ENCODE data around the gene RPS19BP1. TPM values are rescaled to one million over a fixed set of nuclear protein-coding genes. Genes with fewer than 3 reads are reported as not detected.
"Not testable (repeated sequence)": the region's sequence is repeated elsewhere in the genome, so short reads cannot be mapped to it uniquely, and the experiment has no call there.

RPS19BP1 gene
- total RNA-seq, 1 experiment from 2014 or later, result 85.8 TPM

GRCh38 chr22:39524089-39524752, 8.3 kb downstream of the RPS19BP1 start:
- no TSS peak for BruUV-seq (replicated peaks)
- Mint-ChIP-seq H3K4me3 (ENCODE audit: unreplicated experiment) (peak overlapping the region; percentile 37), H3K27ac (ENCODE audit: unreplicated experiment) (peak overlapping the region; percentile 98), H3K4me1 (ENCODE audit: low read depth, unreplicated experiment) (peaks cover 41% of the 10 kb centered on the region), H3K36me3 (ENCODE audit: insufficient read depth, unreplicated experiment) (peaks cover 100% of the 10 kb centered on the region), H3K9me3 (ENCODE audit: unreplicated experiment) (no peaks in the 10 kb centered on the region), H3K27me3 (ENCODE audit: insufficient read depth, unreplicated experiment) (no peaks in the 10 kb centered on the region)
- TF ChIP-seq CTCF (IDR thresholded peaks at IDR 0.05; ENCODE audit: insufficient read depth in 1 of 2, low read depth in 1 of 2, low read length in 1 of 2, severe bottlenecking in 1 of 2, unreplicated experiment in 1 of 2), result no peak
- CTCF ChIA-PET, result interaction anchor here (0.7 to 1.2 kb wide), 2 partner anchors 10 to 175 kb away, joined by 4 to 5 read pairs; no protein-coding TSS in a partner anchor
- no peak overlapping the region for H3K4me3 ChIP-seq (ENCODE audit: low read depth, low read length)
- H3K36me3 ChIP-seq (ENCODE audit: control insufficient read depth, insufficient read depth, low read length), result peaks cover 8% of the 10 kb centered on the region
- DNase-seq, result no peak
- peaks cover 37% of the 10 kb centered on the region for H3K4me1 ChIP-seq
- no peaks in the 10 kb centered on the region for H3K27me3 ChIP-seq (replicated peaks; ENCODE audit: control insufficient read depth, insufficient read depth, low read length)
- intact Hi-C loops (cut with micrococcal nuclease; ENCODE audit: unreplicated experiment), result loop anchor here (10.0 kb wide), 1 partner anchor 179 kb away; the partner anchor contains the start of gene SYNGR1
- POLR2A ChIA-PET, result interaction anchor here (0.6 to 1.4 kb wide), 4 partner anchors 22 to 478 kb away, joined by 3 to 11 read pairs (median 6); partner anchors contain the start of gene MIEF1
- no peaks in the 10 kb centered on the region for H3K9me3 ChIP-seq

- Histone ChIP-seq H3K9me3 (no peaks in the 10 kb centered on the region), H3K4me1 (peaks cover 25% of the 10 kb centered on the region), H3K4me3 (ENCODE audit: low read depth, low read length) (no peak overlapping the region), H3K27me3 (replicated peaks; ENCODE audit: control insufficient read depth, insufficient read depth, low read length) (no peaks in the 10 kb centered on the region), H3K36me3 (ENCODE audit: control insufficient read depth, insufficient read depth, low read length) (peaks cover 5% of the 10 kb centered on the region; the same call in 1 of the 2 replicates)
- peaks cover 33% of the 10 kb centered on the region for H3K4me1 Mint-ChIP-seq (ENCODE audit: low read depth, unreplicated experiment)
- H3K27me3 Mint-ChIP-seq (ENCODE audit: insufficient read depth, unreplicated experiment), result no peaks in the 10 kb centered on the region
- H3K36me3 Mint-ChIP-seq (ENCODE audit: insufficient read depth, unreplicated experiment), result peaks cover 91% of the 10 kb centered on the region
- POLR2A ChIA-PET, result interaction anchor here (0.6 to 1.6 kb wide), 3 partner anchors 21 to 1311 kb away, joined by 3 to 8 read pairs (median 4); partner anchors contain the start of gene MIEF1
- no peak for TF ChIP-seq CTCF (IDR thresholded peaks at IDR 0.05; ENCODE audit: insufficient read depth in 1 of 2, low read depth in 1 of 2, low read length in 1 of 2, severe bottlenecking in 1 of 2, unreplicated experiment in 1 of 2)
- DNase-seq, result no peak
- H3K9me3 Mint-ChIP-seq (ENCODE audit: unreplicated experiment), result no peaks in the 10 kb centered on the region
- BruUV-seq (replicated peaks), result no TSS peak
- intact Hi-C loops (cut with micrococcal nuclease; ENCODE audit: unreplicated experiment), result loop anchor here (10.0 kb wide), 1 partner anchor 178 kb away; the partner anchor contains the start of gene SYNGR1
- CTCF ChIA-PET, result no interaction called here
- H3K4me3 Mint-ChIP-seq (ENCODE audit: unreplicated experiment), result peak overlapping the region; percentile 79
- peak overlapping the region; percentile 98 for H3K27ac Mint-ChIP-seq (ENCODE audit: unreplicated experiment)
Measured at GRCh38 chr22:39522567-39523300, 9.8 kb downstream of the RPS19BP1 start.

GRCh38 chr22:39522091-39522490, 10.5 kb downstream of the RPS19BP1 start:
- H3K9me3 ChIP-seq; H3K9me3 Mint-ChIP-seq (ENCODE audit: unreplicated experiment); DNase-seq; H3K36me3 ChIP-seq (ENCODE audit: control insufficient read depth, insufficient read depth, low read length); CTCF ChIA-PET; H3K27me3 Mint-ChIP-seq (ENCODE audit: insufficient read depth, unreplicated experiment); BruUV-seq (replicated peaks); H3K27me3 ChIP-seq (replicated peaks; ENCODE audit: control insufficient read depth, insufficient read depth, low read length): not testable (repeated sequence)
- H3K4me1 Mint-ChIP-seq (ENCODE audit: low read depth, unreplicated experiment), result peaks cover 29% of the 10 kb centered on the region
- peaks cover 24% of the 10 kb centered on the region for H3K4me1 ChIP-seq
- H3K27ac Mint-ChIP-seq (ENCODE audit: unreplicated experiment), result peak overlapping the region; percentile 98
- POLR2A ChIA-PET, result interaction anchor here (1.6 kb wide), 1 partner anchor 20 kb away, joined by 8 read pairs; the partner anchor contains the start of gene MIEF1
- peaks cover 91% of the 10 kb centered on the region for H3K36me3 Mint-ChIP-seq (ENCODE audit: insufficient read depth, unreplicated experiment)
- intact Hi-C loops (cut with micrococcal nuclease; ENCODE audit: unreplicated experiment), result loop anchor here (10.0 kb wide), 1 partner anchor 177 kb away; the partner anchor contains the start of gene SYNGR1
- peak overlapping the region; percentile 79 for H3K4me3 Mint-ChIP-seq (ENCODE audit: unreplicated experiment)
- H3K4me3 ChIP-seq (ENCODE audit: low read depth, low read length), result peak overlapping the region; percentile 91

GRCh38 chr22:39521106-39521885, 11.3 kb downstream of the RPS19BP1 start:
- DNase-seq; H3K27me3 Mint-ChIP-seq (ENCODE audit: insufficient read depth, unreplicated experiment); H3K9me3 Mint-ChIP-seq (ENCODE audit: unreplicated experiment); H3K27me3 ChIP-seq (replicated peaks; ENCODE audit: control insufficient read depth, insufficient read depth, low read length); CTCF ChIA-PET; H3K36me3 ChIP-seq (ENCODE audit: control insufficient read depth, insufficient read depth, low read length); H3K9me3 ChIP-seq: not testable (repeated sequence)
- Mint-ChIP-seq H3K36me3 (ENCODE audit: insufficient read depth, unreplicated experiment) (peaks cover 90% of the 10 kb centered on the region), H3K4me3 (ENCODE audit: unreplicated experiment) (peak overlapping the region; percentile 79), H3K27ac (ENCODE audit: unreplicated experiment) (peak overlapping the region; percentile 98), H3K4me1 (ENCODE audit: low read depth, unreplicated experiment) (peaks cover 33% of the 10 kb centered on the region)
- peaks cover 26% of the 10 kb centered on the region for H3K4me1 ChIP-seq
- peak overlapping the region; percentile 91 for H3K4me3 ChIP-seq (ENCODE audit: low read depth, low read length)
- POLR2A ChIA-PET, result interaction anchor here (0.6 kb wide), 1 partner anchor 997 kb away, joined by 3 read pairs; no protein-coding TSS in a partner anchor
- intact Hi-C loops (cut with micrococcal nuclease; ENCODE audit: unreplicated experiment), result loop anchor here (2.0 to 10.0 kb wide), 2 partner anchors 18 to 176 kb away; partner anchors contain the start of genes MIEF1 and SYNGR1
- BruUV-seq (replicated peaks), result TSS peak; percentile 58
